Hepatocyte (in vitro differentiated cells): Measurements from ENCODE around the gene KAT2B. TPM values are rescaled to one million over a fixed set of nuclear protein-coding genes. Genes with fewer than 3 reads are reported as not detected.

ENCODE experiments used
- DNase-seq: peaks from one replicate; pipeline ENCODE4 v3.0.0-alpha.2; 2016; ENCODE audit warnings: low spot score
- H2AFZ ChIP-seq: fragments of 200-600 bp; sonication (generic); 2 replicates; pipeline ENCODE4 v1.6.0; 2016; ENCODE audit warnings: antibody characterized with exemption, mild to moderate bottlenecking
- H3K27ac ChIP-seq: fragments of 200-600 bp; sonication (generic); 2 replicates; pipeline ENCODE4 v1.5.1; 2016; ENCODE audit warnings: mild to moderate bottlenecking
- H3K27me3 ChIP-seq: fragments of 200-600 bp; sonication (generic); 2 replicates; pipeline ENCODE4 v1.6.1; 2016
- H3K36me3 ChIP-seq: fragments of 200-600 bp; sonication (generic); replicated peaks from 2 replicates; pipeline ENCODE4 v1.5.1; 2016; ENCODE audit warnings: low read depth; ENCODE audit not compliant: insufficient read depth
- H3K4me1 ChIP-seq: fragments of 200-600 bp; sonication (generic); 2 replicates; pipeline ENCODE4 v1.5.1; 2016; ENCODE audit warnings: mild to moderate bottlenecking, moderate library complexity; ENCODE audit not compliant: insufficient read depth
- H3K4me2 ChIP-seq: fragments of 200-600 bp; sonication (generic); 2 replicates; pipeline ENCODE4 v1.6.0; 2016
- H3K4me3 ChIP-seq: fragments of 200-600 bp; sonication (generic); 2 replicates; pipeline ENCODE4 v1.5.1; 2016; ENCODE audit warnings: mild to moderate bottlenecking
- H3K79me2 ChIP-seq: fragments of 200-600 bp; sonication (generic); 2 replicates; pipeline ENCODE4 v1.6.0; 2017; ENCODE audit warnings: mild to moderate bottlenecking
- H3K9me2 ChIP-seq: fragments of 200-600 bp; sonication (generic); replicated peaks from 2 replicates; pipeline ENCODE4 v1.6.0; 2017; ENCODE audit warnings: mild to moderate bottlenecking; ENCODE audit not compliant: insufficient read depth
- H3K9me3 ChIP-seq: fragments of 200-600 bp; sonication (generic); 2 replicates; pipeline ENCODE4 v1.5.1; 2016; ENCODE audit warnings: low read depth, mild to moderate bottlenecking
- H4K20me1 ChIP-seq: fragments of 200-600 bp; sonication (generic); 2 replicates; pipeline ENCODE4 v1.6.0; 2016; ENCODE audit warnings: mild to moderate bottlenecking; ENCODE audit not compliant: insufficient read depth, poor library complexity, severe bottlenecking
- CTCF ChIP-seq: fragments of 200-600 bp; sonication (generic); IDR thresholded peaks from 2 replicates; pipeline ENCODE4 v1.5.1; 2016; ENCODE audit warnings: antibody characterized with exemption, mild to moderate bottlenecking; ENCODE audit not compliant: poor library complexity
- EZH2 ChIP-seq: fragments of 200-600 bp; sonication (generic); IDR thresholded peaks from 2 replicates; pipeline ENCODE4 v1.6.1; 2016; ENCODE audit warnings: antibody characterized with exemption, mild to moderate bottlenecking, borderline replicate concordance
- EZH2phosphoT487 ChIP-seq: fragments of 200-600 bp; sonication (generic); IDR thresholded peaks from one replicate; pipeline ENCODE4 v1.6.1; 2018; ENCODE audit warnings: antibody characterized with exemption, mild to moderate bottlenecking, low read depth, moderate library complexity; ENCODE audit not compliant: unreplicated experiment, severe bottlenecking
- WGBS: methylation state at CpG from one replicate; pipeline ENCODE4 v1.1.6; 2016; ENCODE audit warnings: low lambda C conversion rate; ENCODE audit errors: missing lambda C conversion rate; 5-methylcytosine and 5-hydroxymethylcytosine counted together
- polyA plus RNA-seq: library from polyadenylated mRNA; unstranded; fragments of >200 nt; fragmentation: Nextera tagmentation; extraction: Ambion mirVana; gene quantifications from 2 replicates; pipeline ENCODE4 v1.2.1, GENCODE V29; 2016
- total RNA-seq: library from RNA; depleted of rRNA; stranded (reverse); fragments of >200 nt; gene quantifications from 2 replicates; pipeline ENCODE4 v1.2.3, GENCODE V29; 2014

The KAT2B gene
- total and polyA plus RNA-seq, 2 experiments from 2014 or later = 11.7 to 13.3 TPM

- Histone ChIP-seq H3K27ac (no peak overlapping the region), H4K20me1 (no peaks in the 10 kb centered on the region), H3K4me3 (no peak overlapping the region), H3K79me2 (no peaks in the 10 kb centered on the region), H3K4me1 (no peaks in the 10 kb centered on the region), H3K27me3 (no peaks in the 10 kb centered on the region), H2AFZ (no peak overlapping the region), H3K4me2 (no peak overlapping the region), H3K9me2 (no peaks in the 10 kb centered on the region), H3K36me3 (no peaks in the 10 kb centered on the region), H3K9me3 (no peaks in the 10 kb centered on the region)
- WGBS = 89% methylated on average over 5 of the region's 5 CpGs
- TF ChIP-seq CTCF = no peak
- no peak for TF ChIP-seq EZH2
- TF ChIP-seq EZH2phosphoT487 = no peak
- DNase-seq = no peak
These were observed 35.0 kb downstream of the KAT2B start for GRCh38 chr3:20075197-20075596.

GRCh38 chr3:20076296-20076997 is 36.2 kb downstream of the KAT2B start:
- Histone ChIP-seq H3K9me3 (no peaks in the 10 kb centered on the region), H3K27ac (no peak overlapping the region), H3K4me3 (no peak overlapping the region), H3K79me2 (no peaks in the 10 kb centered on the region), H3K36me3 (no peaks in the 10 kb centered on the region), H2AFZ (no peak overlapping the region), H4K20me1 (no peaks in the 10 kb centered on the region), H3K27me3 (no peaks in the 10 kb centered on the region), H3K4me2 (no peak overlapping the region), H3K4me1 (no peaks in the 10 kb centered on the region), H3K9me2 (no peaks in the 10 kb centered on the region)
- TF ChIP-seq EZH2 (no peak), CTCF (no peak), EZH2phosphoT487 (no peak)
- DNase-seq = no peak
- 57% methylated on average over 6 of the region's 6 CpGs for WGBS

- Histone ChIP-seq H3K27ac (no peak overlapping the region), H4K20me1 (no peaks in the 10 kb centered on the region), H2AFZ (no peak overlapping the region), H3K36me3 (no peaks in the 10 kb centered on the region), H3K9me3 (no peaks in the 10 kb centered on the region), H3K4me2 (no peak overlapping the region), H3K4me1 (no peaks in the 10 kb centered on the region), H3K9me2 (no peaks in the 10 kb centered on the region), H3K27me3 (no peaks in the 10 kb centered on the region), H3K79me2 (no peaks in the 10 kb centered on the region), H3K4me3 (no peak overlapping the region)
- no peak for TF ChIP-seq EZH2
- no peak for DNase-seq
- 87% methylated on average over 1 of the region's 1 CpG for WGBS
These were observed 36.8 kb downstream of the KAT2B start for GRCh38 chr3:20077068-20077467.

GRCh38 chr3:20078194-20078714 is 38.0 kb downstream of the KAT2B start:
- no peaks in the 10 kb centered on the region for H3K79me2 ChIP-seq
- no peak overlapping the region for H3K4me2 ChIP-seq
- no peaks in the 10 kb centered on the region for H3K9me3 ChIP-seq
- no peaks in the 10 kb centered on the region for H3K27me3 ChIP-seq
- no peak overlapping the region for H3K27ac ChIP-seq
- 78% methylated on average over 9 of the region's 9 CpGs for WGBS
- H3K4me1 ChIP-seq = no peaks in the 10 kb centered on the region
- no peaks in the 10 kb centered on the region for H4K20me1 ChIP-seq
- no peak overlapping the region for H3K4me3 ChIP-seq
- no peak for DNase-seq
- no peak for TF ChIP-seq EZH2
- TF ChIP-seq CTCF = no peak
- TF ChIP-seq EZH2phosphoT487 = no peak
- H3K36me3 ChIP-seq = no peaks in the 10 kb centered on the region
- no peaks in the 10 kb centered on the region for H3K9me2 ChIP-seq
- no peak overlapping the region for H2AFZ ChIP-seq
